Mononuclear cell (primary cell): Measurements from ENCODE around the gene NFE2L1. TPM values are rescaled to one million over a fixed set of nuclear protein-coding genes. Genes with fewer than 3 reads are reported as not detected.

Experiments used
- H3K27me3 ChIP-seq: 2 replicates; pipeline ENCODE4 v1.6.0; 2011; ENCODE audit warnings: low read length, control low read depth; ENCODE audit not compliant: insufficient read depth
- H3K4me1 ChIP-seq: 2 replicates; pipeline ENCODE4 v1.5.1; 2011; ENCODE audit warnings: mild to moderate bottlenecking, low read length, control low read depth; ENCODE audit not compliant: insufficient read depth
- H3K4me3 ChIP-seq: 2 replicates; pipeline ENCODE4 v1.5.1; 2011; ENCODE audit warnings: mild to moderate bottlenecking, low read length, moderate library complexity
- H3K9me3 ChIP-seq: 2 replicates; pipeline ENCODE4 v1.5.1; 2011; ENCODE audit warnings: low read depth, mild to moderate bottlenecking, control low read depth, low read length
- total RNA-seq: library from RNA; depleted of rRNA; stranded (reverse); fragments of >200 nt; gene quantifications from one replicate; pipeline ENCODE4 v1.2.3, GENCODE V29; 2012

Gene NFE2L1
- total RNA-seq, 1 donor = 17.0 TPM

GRCh38 chr17:48052956-48053757, 5.0 kb downstream of the NFE2L1 start:
- Histone ChIP-seq H3K9me3 (no peaks in the 10 kb centered on the region), H3K27me3 (no peaks in the 10 kb centered on the region), H3K4me3 (no peak overlapping the region), H3K4me1 (peaks cover 62% of the 10 kb centered on the region)

GRCh38 chr17:48053758-48054237, 5.6 kb downstream of the NFE2L1 start:
- Histone ChIP-seq H3K4me1 (peaks cover 61% of the 10 kb centered on the region), H3K27me3 (no peaks in the 10 kb centered on the region), H3K9me3 (no peaks in the 10 kb centered on the region), H3K4me3 (no peak overlapping the region)

- Histone ChIP-seq H3K27me3 (no peaks in the 10 kb centered on the region), H3K4me1 (peaks cover 54% of the 10 kb centered on the region), H3K9me3 (no peaks in the 10 kb centered on the region), H3K4me3 (no peak overlapping the region)
Observed at GRCh38 chr17:48054238-48055185, 6.4 kb downstream of the NFE2L1 start.

- H3K27me3 ChIP-seq = no peaks in the 10 kb centered on the region
- no peak overlapping the region for H3K4me3 ChIP-seq
- no peaks in the 10 kb centered on the region for H3K9me3 ChIP-seq
- peaks cover 42% of the 10 kb centered on the region for H3K4me1 ChIP-seq
Observed at GRCh38 chr17:48055531-48056245, 7.5 kb downstream of the NFE2L1 start.

GRCh38 chr17:48056246-48056745, 8.1 kb downstream of the NFE2L1 start:
- no peaks in the 10 kb centered on the region for H3K9me3 ChIP-seq
- H3K27me3 ChIP-seq = no peaks in the 10 kb centered on the region
- no peak overlapping the region for H3K4me3 ChIP-seq
- peaks cover 40% of the 10 kb centered on the region for H3K4me1 ChIP-seq

GRCh38 chr17:48056879-48057278, 8.7 kb downstream of the NFE2L1 start:
- no peak overlapping the region for H3K4me3 ChIP-seq
- no peaks in the 10 kb centered on the region for H3K9me3 ChIP-seq
- H3K27me3 ChIP-seq = no peaks in the 10 kb centered on the region
- peaks cover 36% of the 10 kb centered on the region for H3K4me1 ChIP-seq

GRCh38 chr17:48057626-48058025, 9.5 kb downstream of the NFE2L1 start:
- H3K9me3 ChIP-seq = no peaks in the 10 kb centered on the region
- peaks cover 28% of the 10 kb centered on the region for H3K4me1 ChIP-seq
- no peaks in the 10 kb centered on the region for H3K27me3 ChIP-seq
- no peak overlapping the region for H3K4me3 ChIP-seq

GRCh38 chr17:48058393-48059124, 10.4 kb downstream of the NFE2L1 start:
- no peaks in the 10 kb centered on the region for H3K9me3 ChIP-seq
- no peaks in the 10 kb centered on the region for H3K27me3 ChIP-seq
- H3K4me3 ChIP-seq = no peak overlapping the region
- H3K4me1 ChIP-seq = peaks cover 19% of the 10 kb centered on the region

GRCh38 chr17:48059125-48059668, 11.0 kb downstream of the NFE2L1 start:
- peaks cover 13% of the 10 kb centered on the region for H3K4me1 ChIP-seq
- no peaks in the 10 kb centered on the region for H3K27me3 ChIP-seq
- no peaks in the 10 kb centered on the region for H3K9me3 ChIP-seq
- no peak overlapping the region for H3K4me3 ChIP-seq

- Histone ChIP-seq H3K27me3 (no peaks in the 10 kb centered on the region), H3K4me1 (peaks cover 8% of the 10 kb centered on the region), H3K9me3 (no peaks in the 10 kb centered on the region), H3K4me3 (no peak overlapping the region)
Observed at GRCh38 chr17:48060249-48060648, 12.1 kb downstream of the NFE2L1 start.

- no peaks in the 10 kb centered on the region for H3K4me1 ChIP-seq
Observed at GRCh38 chr17:48062273-48062672, 14.1 kb downstream of the NFE2L1 start.

GRCh38 chr17:48064638-48065037, 16.5 kb downstream of the NFE2L1 start:
- Histone ChIP-seq H3K9me3 (no peaks in the 10 kb centered on the region), H3K4me3 (no peak overlapping the region), H3K27me3 (no peaks in the 10 kb centered on the region), H3K4me1 (no peaks in the 10 kb centered on the region)

More at GRCh38 chr17:48062273-48062672, 14.1 kb downstream of the NFE2L1 start:
- Histone ChIP-seq H3K9me3 (no peaks in the 10 kb centered on the region), H3K4me3 (no peak overlapping the region), H3K27me3 (no peaks in the 10 kb centered on the region)

- Histone ChIP-seq H3K27me3 (no peaks in the 10 kb centered on the region), H3K4me1 (no peaks in the 10 kb centered on the region), H3K9me3 (no peaks in the 10 kb centered on the region), H3K4me3 (no peak overlapping the region)
Observed at GRCh38 chr17:48066192-48066591, 18.0 kb downstream of the NFE2L1 start.

- no peaks in the 10 kb centered on the region for H3K27me3 ChIP-seq
- no peaks in the 10 kb centered on the region for H3K4me1 ChIP-seq
- no peak overlapping the region for H3K4me3 ChIP-seq
- no peaks in the 10 kb centered on the region for H3K9me3 ChIP-seq
Observed at GRCh38 chr17:48066656-48067055, 18.5 kb downstream of the NFE2L1 start.
